GM18861 (cell line): ENCODE data around the gene NPPB.
"Not testable (repeated sequence)": the region's sequence is repeated elsewhere in the genome, so short reads cannot be mapped to it uniquely, and the experiment has no call there.

Experiments
- ATAC-seq: cut with Tn5 transposase; IDR thresholded peaks from one replicate; pipeline ENCODE4 v1.9.1; 2021; ENCODE audit not compliant: unreplicated experiment

The NPPB gene

DNA sequence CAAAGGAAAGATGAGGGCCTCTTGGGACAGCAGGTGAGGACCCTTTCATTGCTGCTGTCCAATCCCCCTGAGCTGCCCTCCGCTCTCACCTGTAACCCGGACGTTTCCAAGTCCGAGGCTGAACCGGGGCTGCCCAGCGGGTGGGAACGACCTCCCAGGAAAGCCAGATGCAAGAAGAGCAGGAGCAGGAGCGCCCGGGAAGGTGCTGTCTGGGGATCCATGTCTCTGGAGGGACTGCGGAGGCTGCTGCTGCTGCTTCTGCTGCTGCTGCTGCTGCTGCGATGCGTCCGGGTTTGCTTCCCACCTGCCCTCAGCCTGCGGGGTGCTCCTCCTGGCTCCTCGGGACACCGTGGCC is at the start of gene NPPB:
Gene NPPB, minus strand, starts transcription at position 333 of the 355 bp plus-strand sequence. Its CDS starts 112 bp downstream, at position 221.
- no peak for ATAC-seq

GRCh38 chr1:11908095-11908675 is 49.4 kb upstream of the NPPB start:
- peak; percentile 48 for ATAC-seq

GRCh38 chr1:11907275-11908094 is 48.7 kb upstream of the NPPB start:
- peak; percentile 39 for ATAC-seq

GRCh38 chr1:11906870-11907269 is 48.1 kb upstream of the NPPB start:
- ATAC-seq, result no peak

- ATAC-seq, result no peak
These were observed 46.2 kb upstream of the NPPB start for GRCh38 chr1:11904978-11905377.

- ATAC-seq, result not testable (repeated sequence)
These were observed 45.4 kb upstream of the NPPB start for GRCh38 chr1:11904156-11904555.

GRCh38 chr1:11903210-11903609 is 44.5 kb upstream of the NPPB start:
- ATAC-seq, result no peak

DNA sequence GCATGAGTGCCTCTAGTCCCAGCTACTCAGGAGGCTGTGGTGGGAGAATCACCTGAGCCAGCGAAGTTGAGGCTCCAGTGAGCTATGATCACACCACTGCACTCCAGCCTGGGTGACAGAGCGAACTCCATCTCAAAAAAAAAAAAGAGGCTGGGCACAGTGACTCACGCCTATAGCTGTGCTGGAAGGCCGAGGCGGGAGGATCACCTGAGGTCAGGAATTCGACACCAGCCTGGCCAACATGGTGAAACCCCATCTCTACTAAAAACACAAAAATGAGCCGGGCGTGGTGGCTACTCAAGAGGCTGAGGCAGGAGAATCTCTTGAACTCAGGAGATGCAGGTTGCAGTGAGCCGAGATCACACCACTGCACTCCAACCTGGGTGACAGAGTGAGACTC is 42.7 kb upstream of the NPPB start:
- not testable (repeated sequence) for ATAC-seq

DNA sequence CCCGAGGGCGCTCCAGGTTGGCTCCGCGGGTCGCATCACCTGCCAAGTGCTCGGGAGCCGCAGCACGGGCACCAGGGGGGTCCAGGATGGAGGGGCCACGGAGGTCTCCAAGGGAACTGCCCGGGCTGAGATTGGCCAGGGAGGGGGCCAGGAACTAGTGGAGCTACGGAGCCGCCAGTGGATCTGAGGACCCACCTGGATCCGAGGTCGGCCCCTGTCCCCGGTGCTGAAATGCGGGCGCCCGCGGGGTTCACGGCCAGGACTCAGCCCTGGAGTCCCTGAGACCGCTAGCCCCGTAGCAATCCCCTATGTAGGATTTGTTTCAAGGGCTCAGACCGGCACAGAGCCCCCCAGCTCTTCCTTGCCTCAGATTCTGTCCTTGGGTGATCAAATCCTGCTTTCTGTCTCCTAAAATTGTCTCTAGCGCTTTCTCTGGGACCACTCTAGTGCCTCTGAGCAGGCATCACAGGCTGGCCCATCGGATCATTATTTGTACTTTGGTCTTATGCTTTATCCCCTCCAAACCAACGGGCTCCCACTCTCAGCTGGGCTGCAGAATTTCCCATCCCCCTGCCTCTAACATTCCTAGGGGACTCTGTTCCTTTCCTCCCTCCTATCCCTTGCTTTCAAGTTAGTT is 40.2 kb upstream of the NPPB start:
- no peak for ATAC-seq

DNA sequence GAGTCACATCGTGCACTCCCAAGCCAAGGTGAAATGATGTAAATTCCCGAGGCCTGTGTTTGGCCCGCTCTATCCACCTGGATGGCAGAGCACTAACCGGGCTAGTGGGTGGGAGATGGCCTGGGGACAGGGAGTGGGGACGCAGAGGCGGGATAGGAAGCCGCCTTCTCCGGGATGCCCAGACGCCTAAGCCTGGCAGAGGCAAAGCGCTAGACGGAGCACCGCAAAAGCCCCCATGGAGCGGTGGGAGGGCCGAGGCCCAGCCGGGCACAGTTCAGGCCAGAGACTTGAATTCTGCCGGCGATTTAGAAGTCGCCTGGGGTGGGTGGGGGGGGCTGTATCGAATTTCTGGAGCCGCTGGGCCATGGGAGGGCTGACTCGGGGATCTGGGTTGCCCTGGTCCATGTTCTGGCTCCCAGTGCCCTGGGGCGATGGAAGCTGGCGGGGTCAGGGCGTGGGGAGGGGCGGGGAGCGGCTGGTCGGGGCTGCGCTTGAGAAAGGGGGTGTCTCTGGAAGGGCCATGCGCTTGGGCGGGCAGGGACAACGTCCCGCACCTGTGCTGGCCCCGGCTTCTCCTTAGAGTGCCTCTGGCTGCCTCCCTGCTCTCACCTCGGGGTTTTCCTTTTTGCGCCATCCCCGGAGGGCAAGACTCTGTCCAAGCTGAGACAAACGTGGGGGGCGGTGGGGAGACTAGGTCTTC is 39.5 kb upstream of the NPPB start:
- no peak for ATAC-seq

GRCh38 chr1:11894501-11894900 is 35.8 kb upstream of the NPPB start:
- not testable (repeated sequence) for ATAC-seq

DNA sequence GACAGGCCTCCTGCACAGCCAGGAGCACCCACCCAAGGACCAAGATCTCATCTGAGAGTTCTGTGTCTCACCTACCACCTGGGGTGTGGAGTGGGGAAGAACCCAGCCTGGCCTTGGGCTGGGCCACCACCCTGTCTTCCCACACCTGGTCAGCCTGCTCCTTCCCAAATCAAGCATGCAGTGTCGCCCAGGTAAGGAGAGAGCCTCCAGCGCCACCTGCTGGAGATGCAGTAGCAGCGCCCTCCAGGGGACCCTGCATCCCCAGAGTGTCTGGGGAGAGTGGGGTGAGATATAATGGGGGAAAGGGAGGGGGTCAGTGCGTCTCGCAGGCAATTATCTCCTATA is 35.1 kb upstream of the NPPB start:
- no peak for ATAC-seq

- ATAC-seq, result no peak
These were observed 32.9 kb upstream of the NPPB start for GRCh38 chr1:11891433-11892186.

GRCh38 chr1:11888877-11889208 is 30.1 kb upstream of the NPPB start:
- no peak for ATAC-seq

DNA sequence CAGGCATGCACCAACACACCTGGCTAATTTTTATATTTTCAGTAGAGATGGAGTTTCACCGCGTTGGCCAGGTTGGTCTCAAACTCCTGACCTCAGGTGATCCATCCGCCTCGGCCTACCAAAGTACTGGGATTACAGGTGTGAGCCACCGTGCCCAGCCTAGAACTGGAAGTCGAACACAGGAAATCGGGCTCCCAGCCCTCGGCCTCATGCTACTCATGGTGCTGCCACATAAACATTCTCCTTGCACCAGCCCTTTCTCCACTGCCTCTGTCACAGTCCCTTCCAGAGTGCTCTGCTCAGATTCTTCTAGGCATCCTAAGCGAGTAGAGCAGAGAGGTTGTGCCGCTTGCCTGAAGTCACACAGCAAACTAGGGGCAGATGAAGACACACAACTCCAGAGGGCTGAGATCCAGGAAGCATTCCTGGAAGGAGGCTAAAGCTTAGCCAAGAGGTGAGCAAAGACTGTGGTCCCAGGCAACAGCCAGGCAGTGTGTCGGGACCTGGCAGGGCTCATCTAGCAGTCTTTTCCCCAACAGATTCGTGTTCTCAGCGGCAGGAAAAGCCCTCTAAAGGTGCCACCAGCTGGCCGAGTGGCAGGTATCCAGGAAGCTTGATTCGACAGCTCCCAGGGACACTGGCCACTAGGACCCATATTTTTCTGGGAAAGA is 29.6 kb upstream of the NPPB start:
- no peak for ATAC-seq

DNA sequence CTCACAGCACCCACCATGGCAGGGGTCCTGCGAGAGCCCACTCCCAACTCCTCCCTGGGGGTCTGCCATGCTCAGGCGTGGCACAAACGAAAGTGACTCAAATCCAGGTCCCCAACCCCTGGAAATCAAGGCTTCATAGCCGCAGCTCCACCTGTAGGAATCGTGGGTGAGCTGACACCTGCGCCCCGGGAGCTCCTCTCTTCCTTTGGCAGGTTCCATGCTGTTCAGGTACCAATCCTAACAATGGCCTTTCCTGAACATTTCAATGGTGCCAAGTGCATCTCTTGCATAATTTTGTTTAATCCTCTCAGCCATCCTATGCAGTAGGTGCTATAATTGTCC is 28.9 kb upstream of the NPPB start:
- ATAC-seq, result no peak

- ATAC-seq, result no peak
These were observed 28.4 kb upstream of the NPPB start for GRCh38 chr1:11886986-11887665.

GRCh38 chr1:11885916-11886315 is 27.2 kb upstream of the NPPB start:
- no peak for ATAC-seq

GRCh38 chr1:11882814-11883538 is 24.2 kb upstream of the NPPB start:
- ATAC-seq, result no peak
